Globus pallidus (tissue), 1 donor: ENCODE data around the gene PKLR.

ENCODE experiments used
- DNase-seq: peaks from one replicate; pipeline ENCODE4 v3.0.0-alpha.2; 2015; ENCODE audit warnings: low spot score

Gene PKLR

DNA sequence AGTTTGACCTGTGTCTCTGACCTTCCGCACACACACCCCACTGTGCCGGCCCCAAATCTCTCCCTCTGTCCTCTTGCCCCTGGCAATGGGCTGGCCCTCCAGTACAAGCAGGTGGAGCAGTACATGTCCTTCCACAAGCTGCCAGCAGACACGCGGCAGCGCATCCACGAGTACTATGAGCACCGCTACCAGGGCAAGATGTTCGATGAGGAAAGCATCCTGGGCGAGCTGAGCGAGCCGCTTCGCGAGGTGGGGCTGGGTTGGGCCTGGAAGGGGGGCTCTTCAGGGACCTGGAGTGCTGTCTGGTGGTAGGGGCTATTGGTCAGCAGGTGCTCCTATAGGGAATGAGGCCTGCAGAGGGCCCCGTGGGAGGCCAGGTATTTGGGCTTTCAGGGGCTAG is 16.2 kb downstream of the PKLR start:
- DNase-seq, result no peak

DNA sequence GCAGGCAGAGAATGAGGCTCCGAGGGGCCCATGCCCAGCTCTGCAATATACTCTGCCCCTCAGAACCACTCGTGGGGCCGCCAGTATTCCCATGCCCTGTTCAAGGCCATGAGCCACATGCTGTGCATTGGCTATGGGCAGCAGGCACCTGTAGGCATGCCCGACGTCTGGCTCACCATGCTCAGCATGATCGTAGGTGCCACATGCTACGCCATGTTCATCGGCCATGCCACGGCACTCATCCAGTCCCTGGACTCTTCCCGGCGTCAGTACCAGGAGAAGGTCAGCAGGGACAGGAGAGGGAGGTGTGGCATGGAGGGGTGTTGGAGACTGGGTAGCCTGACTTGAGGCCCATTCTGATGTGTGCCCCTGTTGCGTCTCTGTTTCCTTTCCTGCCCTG is 16.8 kb downstream of the PKLR start:
- DNase-seq, result no peak

DNA sequence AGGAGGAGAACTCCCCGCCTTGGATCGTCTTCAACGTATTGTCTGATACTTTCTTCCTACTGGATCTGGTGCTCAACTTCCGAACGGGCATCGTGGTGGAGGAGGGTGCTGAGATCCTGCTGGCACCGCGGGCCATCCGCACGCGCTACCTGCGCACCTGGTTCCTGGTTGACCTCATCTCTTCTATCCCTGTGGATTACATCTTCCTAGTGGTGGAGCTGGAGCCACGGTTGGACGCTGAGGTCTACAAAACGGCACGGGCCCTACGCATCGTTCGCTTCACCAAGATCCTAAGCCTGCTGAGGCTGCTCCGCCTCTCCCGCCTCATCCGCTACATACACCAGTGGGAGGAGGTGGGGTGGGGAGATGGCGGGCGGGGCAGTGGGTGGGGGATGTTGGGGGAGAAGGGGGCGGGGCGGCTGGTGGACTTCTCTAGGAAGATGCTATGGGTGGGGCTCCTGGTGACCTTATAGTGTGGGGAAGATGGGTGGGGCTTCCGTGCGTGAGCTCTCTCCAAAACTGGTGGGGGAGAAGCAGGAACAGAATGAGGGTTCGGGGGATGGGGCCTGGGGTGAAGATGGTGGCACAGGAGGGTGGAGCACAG is 18.6 kb downstream of the PKLR start:
- no peak for DNase-seq

DNA sequence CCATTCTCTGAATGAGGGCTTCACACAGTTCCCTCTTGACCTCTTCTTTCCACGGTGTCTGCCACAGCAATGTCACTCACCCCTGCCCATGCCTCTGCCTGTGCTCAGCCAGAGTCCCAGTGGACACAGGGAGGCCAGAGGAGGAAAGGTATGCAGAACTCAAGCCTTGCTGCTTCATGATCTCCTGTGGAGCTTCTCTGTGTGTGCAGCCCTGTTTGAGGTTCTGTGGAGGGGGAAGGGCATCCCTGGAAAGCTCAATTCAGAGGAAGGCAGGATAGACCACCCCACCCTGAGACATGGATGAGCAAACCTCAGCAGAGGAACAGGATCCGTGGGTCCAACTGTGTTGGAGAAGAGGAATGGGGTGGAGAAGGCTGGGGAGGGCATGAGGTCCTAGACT is 22.0 kb downstream of the PKLR start:
- DNase-seq, result no peak

DNA sequence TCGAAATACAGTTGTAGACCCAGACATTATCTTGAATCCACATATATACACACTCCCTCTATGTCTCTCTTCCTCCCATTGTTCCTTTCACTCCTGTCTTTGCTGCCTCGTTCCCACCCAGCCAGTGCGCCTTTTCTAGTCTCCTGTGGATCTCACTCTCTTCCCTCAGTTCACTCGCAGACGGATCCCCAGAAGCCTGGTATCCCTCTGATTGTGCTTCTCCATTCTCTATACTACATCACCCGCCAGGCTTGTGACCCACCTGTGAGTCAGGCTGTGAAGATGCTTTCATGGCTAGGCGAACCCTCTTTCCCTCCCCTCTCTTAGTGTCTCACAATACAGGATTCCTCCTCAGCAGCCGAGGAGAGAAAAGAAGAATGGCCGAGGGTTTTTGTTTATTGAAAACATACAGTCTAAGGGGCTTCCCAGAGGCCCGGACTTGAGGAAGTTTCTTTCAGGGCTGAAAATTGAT is 22.5 kb downstream of the PKLR start:
- DNase-seq, result no peak

DNA sequence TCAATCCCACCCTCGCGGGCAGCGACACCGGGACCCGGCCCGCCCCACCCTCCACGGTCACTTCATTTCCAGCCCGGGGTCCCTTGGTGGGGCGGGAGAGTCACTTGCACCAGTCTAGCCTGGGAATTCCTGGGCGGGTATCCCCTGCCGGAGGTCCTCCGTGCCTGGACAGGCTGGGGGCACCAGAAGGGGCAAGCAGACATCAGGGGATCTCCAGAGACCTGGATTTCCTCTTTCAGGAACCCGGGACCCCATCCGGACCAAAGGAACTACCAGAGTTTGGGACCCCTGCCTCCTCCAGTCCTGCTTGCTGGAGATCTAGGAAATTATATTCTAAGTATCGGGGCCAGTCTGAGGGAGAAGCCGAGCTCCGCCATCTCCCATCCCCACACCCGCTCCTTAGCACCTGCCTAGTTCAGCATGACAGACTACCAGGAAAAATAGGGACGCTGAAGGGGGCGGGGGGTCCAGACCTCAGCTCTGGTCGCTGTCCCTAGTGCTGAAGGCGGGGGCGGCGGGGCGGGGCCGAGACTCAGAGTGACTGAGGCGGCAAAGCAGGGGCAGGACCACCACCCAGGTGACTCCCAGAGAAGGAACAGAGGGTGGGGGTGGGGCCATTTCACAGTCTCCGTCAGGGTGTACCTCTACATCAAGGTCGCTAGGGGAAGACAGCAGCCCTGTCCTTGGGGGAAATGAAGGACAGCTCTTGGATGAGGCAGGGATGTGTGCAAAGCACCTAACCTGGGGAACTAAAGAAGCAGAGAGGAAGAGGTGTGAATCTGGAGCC is 23.1 kb downstream of the PKLR start:
- no peak for DNase-seq

DNA sequence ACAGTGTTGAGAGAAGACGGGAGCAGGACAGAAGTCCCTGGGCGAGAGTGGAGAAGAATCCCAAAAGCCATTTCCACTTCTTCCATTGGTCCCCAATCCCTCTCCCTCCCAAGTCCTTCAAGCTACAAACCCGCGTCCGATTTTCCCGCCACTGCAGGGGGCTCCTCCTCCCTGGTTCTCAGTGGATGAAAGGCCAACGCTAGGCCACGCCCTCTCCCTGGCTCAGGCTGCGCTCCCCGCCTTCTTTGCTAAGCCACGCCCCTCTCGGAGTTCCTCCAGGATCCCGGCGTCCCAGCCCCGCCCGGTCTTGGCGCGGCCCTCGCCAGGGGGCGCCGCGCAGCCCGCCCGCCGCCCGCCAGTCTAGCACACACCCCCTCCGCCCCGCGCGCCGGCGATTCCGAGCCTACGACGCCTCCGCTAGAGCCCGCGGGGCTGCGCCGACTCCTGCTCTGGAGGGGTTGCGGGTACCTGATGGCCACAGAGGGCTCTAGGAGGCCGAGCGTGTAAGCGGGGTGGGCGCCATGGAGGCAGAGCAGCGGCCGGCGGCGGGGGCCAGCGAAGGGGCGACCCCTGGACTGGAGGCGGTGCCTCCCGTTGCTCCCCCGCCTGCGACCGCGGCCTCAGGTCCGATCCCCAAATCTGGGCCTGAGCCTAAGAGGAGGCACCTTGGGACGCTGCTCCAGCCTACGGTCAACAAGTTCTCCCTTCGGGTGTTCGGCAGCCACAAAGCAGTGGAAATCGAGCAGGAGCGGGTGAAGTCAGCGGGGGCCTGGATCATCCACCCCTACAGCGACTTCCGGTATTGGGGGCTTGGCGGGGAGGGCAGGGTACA is 24.0 kb downstream of the PKLR start, which contains the start of gene HCN3:
TSS of gene HCN3 (plus strand) at position 394 of the 832 bp plus-strand sequence. CDS start at position 522, 128 bp downstream.
- peak; percentile 98 for DNase-seq

DNA sequence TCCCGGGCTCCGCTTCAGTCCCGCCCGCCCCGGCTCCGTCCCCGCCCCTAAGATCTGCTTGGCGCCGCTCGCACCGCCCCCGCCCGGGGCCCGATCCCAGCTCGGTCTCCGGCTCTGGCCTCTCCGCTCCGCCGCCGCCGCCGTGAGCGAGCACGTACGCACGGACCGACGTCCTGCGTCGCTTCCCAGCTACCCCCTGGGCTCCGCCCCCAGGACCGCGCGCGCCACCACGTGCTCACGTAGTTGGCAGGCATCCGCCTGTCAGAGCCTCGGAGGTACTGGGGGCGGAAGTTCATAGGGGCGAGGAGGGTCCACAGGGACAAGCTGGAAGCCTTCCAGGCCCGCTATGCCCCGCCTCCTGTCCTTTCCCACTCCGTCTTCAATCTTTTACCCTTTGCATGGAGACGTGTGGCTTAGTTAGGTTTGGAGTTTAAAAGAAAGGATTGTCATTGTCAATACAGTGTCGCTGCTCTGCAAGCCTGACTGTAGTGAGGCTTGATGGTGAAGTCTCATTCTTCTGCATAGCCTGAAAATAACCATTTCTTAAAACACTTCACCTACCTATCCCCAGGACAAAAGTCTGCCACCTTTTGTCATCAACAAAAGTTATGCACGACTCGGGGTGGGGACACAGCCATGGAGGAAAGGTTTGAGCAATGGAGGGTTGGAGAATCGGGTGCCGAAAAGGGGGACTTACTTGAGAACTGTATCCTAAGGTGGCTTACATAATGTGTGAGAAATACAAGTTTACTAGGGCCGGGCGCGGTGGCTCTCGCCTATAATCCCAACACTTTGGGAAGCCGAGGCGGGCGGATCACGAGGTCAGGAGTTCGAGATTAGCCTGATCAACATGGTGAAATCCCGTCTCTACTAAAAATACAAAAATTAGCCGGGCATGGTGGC is 27.6 kb downstream of the PKLR start, which contains the start of gene CLK2:
TSS of gene CLK2 (minus strand) at position 162 of the 903 bp plus-strand sequence. CDS start 2,527 bp downstream, outside the sequence.
- peak; percentile 91 for DNase-seq

DNA sequence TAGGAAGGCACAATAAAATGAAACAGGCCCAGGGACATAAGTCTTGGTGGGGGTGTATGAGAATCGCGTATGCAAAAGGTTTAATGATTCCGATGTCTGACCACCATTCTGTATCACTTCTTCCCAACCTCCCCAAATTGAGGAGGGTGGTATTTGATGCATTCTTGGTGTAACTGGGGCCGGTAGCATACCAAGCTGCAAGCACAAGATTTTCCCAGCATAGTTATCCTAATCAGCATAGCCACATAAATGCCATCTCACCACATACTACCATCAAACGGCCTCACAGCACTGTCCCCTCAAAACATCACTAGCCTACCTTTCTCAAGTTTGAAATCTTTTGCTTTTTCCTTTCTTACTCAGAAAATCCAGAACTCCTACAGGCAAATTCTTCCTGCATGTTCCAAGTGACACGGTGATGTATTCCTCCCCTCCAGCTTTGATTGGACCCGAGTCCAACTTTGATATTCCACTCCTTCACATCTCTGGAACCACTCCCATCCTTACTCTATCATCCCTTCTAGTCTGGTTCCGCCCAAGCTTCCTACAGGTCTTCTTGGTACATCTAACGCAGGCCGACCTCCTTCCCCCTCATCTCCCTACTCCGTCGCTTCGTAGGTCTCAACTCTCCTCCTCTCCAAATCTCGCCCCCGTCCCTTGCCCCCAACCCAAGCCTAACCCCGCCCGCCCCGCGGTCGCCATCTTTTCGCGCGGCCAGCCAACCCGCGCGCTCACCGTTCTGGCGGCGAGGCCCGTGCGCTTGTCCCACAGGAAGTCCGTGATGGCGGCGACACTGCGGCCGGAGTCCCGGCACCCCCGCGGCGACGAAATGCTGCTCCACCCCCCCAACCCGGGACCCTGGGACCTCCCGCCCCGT is 28.5 kb downstream of the PKLR start:
- DNase-seq, result no peak

DNA sequence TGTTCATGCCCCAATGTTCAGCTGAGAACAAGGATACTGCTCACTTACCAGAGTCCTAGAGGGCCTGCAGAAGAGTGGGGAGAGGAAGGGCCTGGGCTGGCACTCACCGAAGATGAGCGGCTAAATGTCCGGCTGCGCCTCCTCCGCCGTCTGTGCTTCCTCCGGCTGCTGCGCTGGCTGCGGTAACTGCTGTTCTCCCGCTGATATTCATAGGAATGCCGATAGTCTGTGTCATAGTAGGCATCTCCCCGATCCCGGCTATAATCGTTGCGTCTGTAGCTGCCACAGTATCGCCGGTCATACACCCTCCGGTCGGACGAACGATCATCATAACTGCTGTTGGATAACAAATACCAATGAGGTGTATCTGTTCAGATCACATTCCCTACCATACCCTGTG is 31.9 kb downstream of the PKLR start:
- no peak for DNase-seq

DNA sequence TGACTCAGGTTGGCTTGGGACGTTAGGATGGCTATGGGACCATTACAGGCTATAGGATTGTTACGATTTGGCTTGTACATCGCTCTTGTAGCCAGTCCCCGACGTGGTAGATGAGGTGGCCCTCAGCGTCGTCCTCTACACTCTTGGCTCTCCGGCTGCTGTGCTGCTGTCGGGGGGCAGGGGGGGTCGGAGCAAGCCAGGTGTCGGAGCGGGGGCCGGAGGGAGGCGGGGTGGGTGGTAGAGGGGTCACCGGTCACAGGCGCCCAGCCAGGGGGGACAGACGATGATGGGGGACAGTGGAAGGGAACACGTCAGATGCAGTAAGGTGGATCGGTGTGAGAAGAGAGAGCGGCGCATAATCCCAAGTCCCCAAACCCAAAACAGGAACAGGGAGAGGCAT is 32.6 kb downstream of the PKLR start:
- DNase-seq, result no peak

DNA sequence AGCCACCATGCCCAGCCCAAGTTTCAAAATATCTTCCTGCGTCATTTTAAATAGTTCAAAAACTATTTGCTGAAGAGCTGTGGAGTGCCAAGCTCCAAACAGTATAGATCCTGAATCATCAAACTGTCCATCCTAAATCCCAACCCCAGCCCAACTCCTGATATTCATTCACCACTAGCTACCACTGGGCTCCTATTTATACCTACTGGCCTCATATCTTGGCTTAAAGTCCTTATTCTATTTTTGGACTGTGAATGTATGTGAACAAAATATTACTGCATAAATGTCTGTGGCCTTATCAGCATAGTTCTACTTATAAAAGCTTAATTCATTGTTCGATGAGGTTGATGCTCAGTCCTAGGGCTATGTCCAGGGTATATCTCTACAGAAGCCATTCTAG is 33.9 kb downstream of the PKLR start:
- no peak for DNase-seq

DNA sequence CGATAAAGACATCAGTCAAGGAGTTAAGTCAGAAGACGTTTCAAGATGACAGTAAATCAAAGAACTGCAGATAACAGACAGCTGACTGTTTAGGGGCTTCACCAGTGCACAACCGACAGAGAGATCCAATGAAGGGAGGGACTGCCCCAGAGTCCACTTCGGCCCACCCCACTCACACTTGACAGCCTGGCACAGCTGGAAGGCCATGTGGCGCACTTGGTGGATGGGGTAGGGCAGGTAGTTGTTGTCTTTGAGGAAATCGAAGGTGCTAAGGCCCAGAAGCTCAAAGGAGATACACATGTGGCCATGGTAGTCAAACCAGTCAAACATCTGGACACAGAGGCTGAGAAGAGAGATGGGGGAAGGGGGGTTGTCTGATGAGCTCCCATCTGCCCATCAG is 34.7 kb downstream of the PKLR start:
- no peak for DNase-seq

DNA sequence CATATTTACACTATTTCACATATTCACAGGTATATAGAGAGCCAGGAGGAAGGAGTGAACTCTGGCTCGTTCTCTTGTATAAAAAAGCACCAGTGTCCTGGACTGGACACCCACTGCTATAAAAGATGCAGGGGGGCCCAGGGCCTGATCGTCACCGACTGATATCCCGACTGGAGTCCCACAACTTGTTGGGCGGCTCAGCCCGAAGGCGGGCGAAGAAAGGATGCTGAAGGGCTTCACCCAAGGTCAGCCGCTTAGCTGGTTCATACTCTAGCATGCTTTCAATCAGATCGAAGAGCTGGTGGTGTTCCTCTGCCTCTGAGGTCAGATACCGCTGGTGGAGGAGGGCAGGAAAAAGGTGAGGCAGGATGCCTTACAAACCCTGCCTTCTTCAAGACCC is 38.2 kb downstream of the PKLR start:
- DNase-seq, result no peak

DNA sequence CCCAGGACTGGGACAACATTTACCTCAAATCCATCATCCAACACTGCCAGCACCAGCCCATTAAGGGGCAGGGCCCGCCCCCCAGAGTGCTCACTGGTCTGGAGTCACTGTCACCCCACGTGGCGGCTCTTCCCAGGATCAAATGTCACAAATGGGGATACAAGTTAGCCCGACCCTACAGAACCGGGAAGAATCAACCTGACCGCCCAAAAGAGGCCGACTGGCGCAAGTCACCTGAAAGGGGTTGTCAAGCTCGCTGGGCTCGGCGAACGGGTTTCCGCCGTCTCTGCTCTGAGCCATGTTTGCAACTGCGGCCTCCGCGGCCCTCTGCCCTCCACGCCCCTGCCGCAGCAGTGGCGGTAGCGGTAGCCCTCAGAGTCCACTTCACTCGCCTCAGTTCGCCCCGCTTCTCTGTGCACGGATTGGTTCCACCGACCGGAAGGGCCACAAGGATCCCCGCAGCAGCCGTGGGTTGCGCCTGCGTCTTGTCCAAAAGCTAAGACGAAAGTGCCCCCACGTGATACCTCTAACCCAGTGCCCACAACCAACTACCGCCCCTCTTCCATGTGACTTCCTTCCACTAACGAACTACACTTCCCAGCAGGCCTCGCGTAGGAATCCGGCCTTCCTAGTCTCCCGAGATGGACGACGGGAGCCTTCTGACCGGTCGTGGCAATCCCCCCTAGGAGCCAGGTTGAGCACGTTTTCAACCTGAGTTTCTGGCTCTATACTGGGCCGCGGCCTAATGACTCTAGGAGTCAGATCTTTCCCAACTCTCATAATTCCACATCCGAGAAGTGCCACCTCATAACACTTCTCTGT is 39.2 kb downstream of the PKLR start, which contains the start of gene SCAMP3:
TSS of gene SCAMP3 (minus strand) at position 509 of the 822 bp plus-strand sequence. CDS start at position 300, 209 bp downstream.
- DNase-seq, result peak; percentile 99

DNA sequence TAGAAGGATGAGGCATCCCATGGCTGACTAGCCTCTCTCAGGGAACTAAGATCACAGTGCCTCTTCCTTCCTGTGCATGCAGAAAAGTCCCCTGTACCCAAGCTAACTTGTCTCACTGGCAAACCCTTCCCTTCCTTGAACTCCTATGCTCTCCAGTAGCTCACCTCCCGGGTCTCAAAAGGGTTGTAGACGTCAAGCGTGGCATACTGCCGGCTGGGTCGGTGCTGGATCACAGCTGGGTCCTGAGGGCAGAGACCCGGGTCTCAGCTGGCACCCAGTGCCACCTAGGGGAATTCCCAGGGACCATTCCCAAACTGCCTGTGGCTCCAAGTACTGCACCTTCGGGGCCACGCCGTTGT is 39.8 kb downstream of the PKLR start:
- DNase-seq, result no peak

DNA sequence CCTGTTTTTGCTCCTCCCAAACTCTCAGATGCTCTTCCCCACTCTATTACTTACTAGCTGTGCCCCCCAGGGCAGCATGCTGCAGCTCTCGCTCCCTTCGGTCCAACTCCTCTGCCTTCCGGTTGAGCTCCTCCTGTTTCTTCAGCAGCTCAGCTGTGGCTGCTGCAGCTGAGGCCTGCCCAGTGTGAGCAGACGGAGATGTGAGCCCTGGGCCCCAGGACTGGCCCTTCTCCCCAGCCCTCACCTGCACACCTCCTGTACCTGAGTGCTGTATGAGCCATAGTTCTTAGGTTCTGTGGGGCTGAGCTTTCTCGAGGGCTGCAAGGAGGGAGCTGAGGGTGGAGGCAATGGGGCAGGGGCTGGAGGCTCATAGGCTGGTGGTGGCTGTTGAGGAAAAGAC is 41.0 kb downstream of the PKLR start:
- DNase-seq, result no peak

DNA sequence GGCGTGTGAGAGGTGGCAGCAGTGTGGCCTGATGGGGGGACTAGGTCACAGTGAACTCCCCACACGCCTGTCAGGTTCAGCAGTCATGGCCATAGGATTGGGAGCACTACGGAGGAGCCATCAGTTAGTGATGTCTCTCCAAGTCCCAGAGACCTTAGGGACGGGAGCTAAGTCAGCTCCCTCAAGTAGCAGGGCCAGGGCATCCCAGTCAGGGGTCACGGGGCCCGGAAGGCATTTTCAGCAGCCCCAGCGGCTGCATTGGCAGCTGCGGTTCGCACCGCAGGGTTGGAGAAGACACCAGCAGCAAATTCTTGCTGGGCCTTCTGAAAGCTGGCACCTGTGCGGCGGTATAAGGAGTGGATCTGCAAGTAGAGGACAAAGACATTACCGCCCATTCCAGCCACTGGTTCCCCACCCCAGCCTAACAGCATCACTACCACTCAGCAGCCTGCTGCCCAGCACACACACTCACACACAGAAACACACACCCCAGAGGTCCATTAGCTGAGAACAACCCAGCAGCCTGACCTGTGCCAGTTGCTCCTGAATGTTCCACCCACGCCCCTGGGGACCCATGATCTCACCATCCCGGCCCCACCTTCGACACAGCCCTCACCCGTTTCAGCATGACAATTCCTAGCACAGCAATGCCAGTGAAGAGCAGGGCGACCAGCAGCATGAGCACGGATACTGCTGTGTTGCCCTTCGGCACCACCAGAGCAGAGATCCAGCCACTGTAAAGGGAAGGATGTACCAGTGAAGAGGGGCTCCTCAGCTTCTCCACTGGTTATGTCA is 45.0 kb downstream of the PKLR start:
- DNase-seq, result no peak
